ENCODE data around the gene COA6.
"Not testable (repeated sequence)": the region's sequence is repeated elsewhere in the genome, so short reads cannot be mapped to it uniquely, and the experiment has no call there.

- not testable (repeated sequence) for TF ChIP-seq CTCF, POLR2A (IDR thresholded peaks at IDR 0.05)
Measured at GRCh38 chr1:234399515-234399914, 26.3 kb downstream of the COA6 start.

Data from adrenal gland (tissue), 5 donors.